ENCODE measurements around the gene PEX14.
"Not testable (repeated sequence)": the region's sequence is repeated elsewhere in the genome, so short reads cannot be mapped to it uniquely, and the experiment has no call there.

Gene PEX14

GRCh38 chr1:10451287-10451686, 23.5 kb upstream of the PEX14 start:
- no peak for TF ChIP-seq ESRRG (CRISPR knock-in tag; IDR thresholded peaks at IDR 0.05)
- TF ChIP-seq, protein P1, sequence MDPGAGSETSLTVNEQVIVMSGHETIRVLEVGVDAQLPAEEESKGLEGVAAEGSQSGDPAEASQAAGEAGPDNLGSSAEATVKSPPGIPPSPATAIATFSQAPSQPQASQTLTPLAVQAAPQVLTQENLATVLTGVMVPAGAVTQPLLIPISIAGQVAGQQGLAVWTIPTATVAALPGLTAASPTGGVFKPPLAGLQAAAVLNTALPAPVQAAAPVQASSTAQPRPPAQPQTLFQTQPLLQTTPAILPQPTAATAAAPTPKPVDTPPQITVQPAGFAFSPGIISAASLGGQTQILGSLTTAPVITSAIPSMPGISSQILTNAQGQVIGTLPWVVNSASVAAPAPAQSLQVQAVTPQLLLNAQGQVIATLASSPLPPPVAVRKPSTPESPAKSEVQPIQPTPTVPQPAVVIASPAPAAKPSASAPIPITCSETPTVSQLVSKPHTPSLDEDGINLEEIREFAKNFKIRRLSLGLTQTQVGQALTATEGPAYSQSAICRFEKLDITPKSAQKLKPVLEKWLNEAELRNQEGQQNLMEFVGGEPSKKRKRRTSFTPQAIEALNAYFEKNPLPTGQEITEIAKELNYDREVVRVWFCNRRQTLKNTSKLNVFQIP (CRISPR knock-in tag; IDR thresholded peaks at IDR 0.05; ENCODE audit: borderline replicate concordance, low read depth): no peak
- TF ChIP-seq OSR1 (CRISPR knock-in tag; IDR thresholded peaks at IDR 0.05): no peak
- no peak for TF ChIP-seq PPARA (CRISPR knock-in tag; IDR thresholded peaks at IDR 0.05; ENCODE audit: borderline replicate concordance)
- no peak for TF ChIP-seq RARB (CRISPR knock-in tag; IDR thresholded peaks at IDR 0.05)
- TF ChIP-seq, protein P2, sequence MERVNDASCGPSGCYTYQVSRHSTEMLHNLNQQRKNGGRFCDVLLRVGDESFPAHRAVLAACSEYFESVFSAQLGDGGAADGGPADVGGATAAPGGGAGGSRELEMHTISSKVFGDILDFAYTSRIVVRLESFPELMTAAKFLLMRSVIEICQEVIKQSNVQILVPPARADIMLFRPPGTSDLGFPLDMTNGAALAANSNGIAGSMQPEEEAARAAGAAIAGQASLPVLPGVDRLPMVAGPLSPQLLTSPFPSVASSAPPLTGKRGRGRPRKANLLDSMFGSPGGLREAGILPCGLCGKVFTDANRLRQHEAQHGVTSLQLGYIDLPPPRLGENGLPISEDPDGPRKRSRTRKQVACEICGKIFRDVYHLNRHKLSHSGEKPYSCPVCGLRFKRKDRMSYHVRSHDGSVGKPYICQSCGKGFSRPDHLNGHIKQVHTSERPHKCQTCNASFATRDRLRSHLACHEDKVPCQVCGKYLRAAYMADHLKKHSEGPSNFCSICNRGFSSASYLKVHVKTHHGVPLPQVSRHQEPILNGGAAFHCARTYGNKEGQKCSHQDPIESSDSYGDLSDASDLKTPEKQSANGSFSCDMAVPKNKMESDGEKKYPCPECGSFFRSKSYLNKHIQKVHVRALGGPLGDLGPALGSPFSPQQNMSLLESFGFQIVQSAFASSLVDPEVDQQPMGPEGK (CRISPR knock-in tag; IDR thresholded peaks at IDR 0.05; ENCODE audit: borderline replicate concordance): no peak
- TF ChIP-seq ISL1 (CRISPR knock-in tag; IDR thresholded peaks at IDR 0.05): no peak
- TF ChIP-seq, protein P3, sequence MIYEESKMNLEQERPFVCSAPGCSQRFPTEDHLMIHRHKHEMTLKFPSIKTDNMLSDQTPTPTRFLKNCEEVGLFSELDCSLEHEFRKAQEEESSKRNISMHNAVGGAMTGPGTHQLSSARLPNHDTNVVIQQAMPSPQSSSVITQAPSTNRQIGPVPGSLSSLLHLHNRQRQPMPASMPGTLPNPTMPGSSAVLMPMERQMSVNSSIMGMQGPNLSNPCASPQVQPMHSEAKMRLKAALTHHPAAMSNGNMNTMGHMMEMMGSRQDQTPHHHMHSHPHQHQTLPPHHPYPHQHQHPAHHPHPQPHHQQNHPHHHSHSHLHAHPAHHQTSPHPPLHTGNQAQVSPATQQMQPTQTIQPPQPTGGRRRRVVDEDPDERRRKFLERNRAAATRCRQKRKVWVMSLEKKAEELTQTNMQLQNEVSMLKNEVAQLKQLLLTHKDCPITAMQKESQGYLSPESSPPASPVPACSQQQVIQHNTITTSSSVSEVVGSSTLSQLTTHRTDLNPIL (CRISPR knock-in tag; IDR thresholded peaks at IDR 0.05; ENCODE audit: low read depth): no peak
- no peak for TF ChIP-seq ZNF70 (CRISPR knock-in tag; IDR thresholded peaks at IDR 0.05)
- no peak for TF ChIP-seq ZNF8 (CRISPR knock-in tag; IDR thresholded peaks at IDR 0.05)
- TF ChIP-seq TCF4 (CRISPR knock-in tag; IDR thresholded peaks at IDR 0.05; ENCODE audit: borderline replicate concordance): no peak
- TF ChIP-seq BACH2 (CRISPR knock-in tag; IDR thresholded peaks at IDR 0.05; ENCODE audit: borderline replicate concordance): no peak
- no peak for TF ChIP-seq ZFP30 (CRISPR knock-in tag; IDR thresholded peaks at IDR 0.05)
- TF ChIP-seq ZFP3 (CRISPR knock-in tag; IDR thresholded peaks at IDR 0.05): no peak
- no peak for TF ChIP-seq ARNTL (CRISPR knock-in tag; IDR thresholded peaks at IDR 0.05; ENCODE audit: borderline replicate concordance, low read depth)
- TF ChIP-seq ZC3H10 (CRISPR knock-in tag; IDR thresholded peaks at IDR 0.05): no peak
- no peak for TF ChIP-seq TOX (CRISPR knock-in tag; IDR thresholded peaks at IDR 0.05; ENCODE audit: borderline replicate concordance)
- no peak for TF ChIP-seq GLIS3 (CRISPR knock-in tag; IDR thresholded peaks at IDR 0.05)
- TF ChIP-seq, protein P4, sequence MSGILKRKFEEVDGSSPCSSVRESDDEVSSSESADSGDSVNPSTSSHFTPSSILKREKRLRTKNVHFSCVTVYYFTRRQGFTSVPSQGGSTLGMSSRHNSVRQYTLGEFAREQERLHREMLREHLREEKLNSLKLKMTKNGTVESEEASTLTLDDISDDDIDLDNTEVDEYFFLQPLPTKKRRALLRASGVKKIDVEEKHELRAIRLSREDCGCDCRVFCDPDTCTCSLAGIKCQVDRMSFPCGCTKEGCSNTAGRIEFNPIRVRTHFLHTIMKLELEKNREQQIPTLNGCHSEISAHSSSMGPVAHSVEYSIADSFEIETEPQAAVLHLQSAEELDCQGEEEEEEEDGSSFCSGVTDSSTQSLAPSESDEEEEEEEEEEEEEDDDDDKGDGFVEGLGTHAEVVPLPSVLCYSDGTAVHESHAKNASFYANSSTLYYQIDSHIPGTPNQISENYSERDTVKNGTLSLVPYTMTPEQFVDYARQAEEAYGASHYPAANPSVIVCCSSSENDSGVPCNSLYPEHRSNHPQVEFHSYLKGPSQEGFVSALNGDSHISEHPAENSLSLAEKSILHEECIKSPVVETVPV (CRISPR knock-in tag; IDR thresholded peaks at IDR 0.05): no peak
- TF ChIP-seq ZNF565 (CRISPR knock-in tag; conservative IDR thresholded peaks at IDR 0.05; ENCODE audit: low read depth): no peak
- peak; percentile 81 for ATAC-seq

DNA sequence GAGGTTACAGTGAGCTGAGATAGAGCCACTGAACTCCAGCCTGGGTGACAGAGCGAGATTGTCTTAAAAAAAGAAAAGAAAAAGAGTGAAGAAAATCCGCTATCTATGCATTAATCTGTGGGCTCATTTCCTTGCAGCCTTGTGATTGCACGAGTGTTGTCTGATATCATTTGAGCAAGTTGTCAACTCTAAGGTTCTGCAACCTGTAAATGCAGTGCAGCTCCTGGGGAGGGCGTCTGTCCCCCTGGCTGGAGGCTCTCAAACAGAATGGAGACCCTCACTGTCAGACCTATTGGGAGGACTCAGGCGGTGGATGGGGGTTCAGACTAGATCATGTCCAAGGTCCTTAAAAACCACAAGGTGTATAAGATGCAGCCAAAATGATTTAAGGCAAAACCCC, 18.7 kb upstream of the PEX14 start:
- no peak for TF ChIP-seq ZNF70 (CRISPR knock-in tag; IDR thresholded peaks at IDR 0.05)
- TF ChIP-seq, protein P4 (CRISPR knock-in tag; IDR thresholded peaks at IDR 0.05): no peak
- no peak for TF ChIP-seq TCF4 (CRISPR knock-in tag; IDR thresholded peaks at IDR 0.05; ENCODE audit: borderline replicate concordance)
- TF ChIP-seq ZFP30 (CRISPR knock-in tag; IDR thresholded peaks at IDR 0.05): no peak
- TF ChIP-seq ARNTL (CRISPR knock-in tag; IDR thresholded peaks at IDR 0.05; ENCODE audit: borderline replicate concordance, low read depth): no peak
- TF ChIP-seq RARB (CRISPR knock-in tag; IDR thresholded peaks at IDR 0.05): no peak
- no peak for TF ChIP-seq ZFP3 (CRISPR knock-in tag; IDR thresholded peaks at IDR 0.05)
- TF ChIP-seq ZC3H10 (CRISPR knock-in tag; IDR thresholded peaks at IDR 0.05): no peak
- TF ChIP-seq SNAI2 (CRISPR knock-in tag; IDR thresholded peaks at IDR 0.05): no peak
- no peak for TF ChIP-seq GLIS3 (CRISPR knock-in tag; IDR thresholded peaks at IDR 0.05)
- TF ChIP-seq ZNF565 (CRISPR knock-in tag; conservative IDR thresholded peaks at IDR 0.05; ENCODE audit: low read depth): no peak
- no peak for ATAC-seq

- ATAC-seq: peak; percentile 47
- TF ChIP-seq ARNTL (CRISPR knock-in tag; IDR thresholded peaks at IDR 0.05; ENCODE audit: borderline replicate concordance, low read depth) (no peak), GLIS3 (CRISPR knock-in tag; IDR thresholded peaks at IDR 0.05) (no peak), ZNF8 (CRISPR knock-in tag; IDR thresholded peaks at IDR 0.05) (no peak), ZC3H10 (CRISPR knock-in tag; IDR thresholded peaks at IDR 0.05) (no peak), RARB (CRISPR knock-in tag; IDR thresholded peaks at IDR 0.05) (no peak), OSR1 (CRISPR knock-in tag; IDR thresholded peaks at IDR 0.05) (no peak), ZNF565 (CRISPR knock-in tag; conservative IDR thresholded peaks at IDR 0.05; ENCODE audit: low read depth) (no peak), ZFP3 (CRISPR knock-in tag; IDR thresholded peaks at IDR 0.05) (no peak), ISL1 (CRISPR knock-in tag; IDR thresholded peaks at IDR 0.05) (no peak), CSDC2 (CRISPR knock-in tag; IDR thresholded peaks at IDR 0.05) (no peak), TCF4 (CRISPR knock-in tag; IDR thresholded peaks at IDR 0.05; ENCODE audit: borderline replicate concordance) (no peak), ESRRG (CRISPR knock-in tag; IDR thresholded peaks at IDR 0.05) (no peak), ZFP30 (CRISPR knock-in tag; IDR thresholded peaks at IDR 0.05) (no peak), SNAI2 (CRISPR knock-in tag; IDR thresholded peaks at IDR 0.05) (no peak)
- TF ChIP-seq, protein P4 (CRISPR knock-in tag; IDR thresholded peaks at IDR 0.05): no peak
- TF ChIP-seq, protein P5, sequence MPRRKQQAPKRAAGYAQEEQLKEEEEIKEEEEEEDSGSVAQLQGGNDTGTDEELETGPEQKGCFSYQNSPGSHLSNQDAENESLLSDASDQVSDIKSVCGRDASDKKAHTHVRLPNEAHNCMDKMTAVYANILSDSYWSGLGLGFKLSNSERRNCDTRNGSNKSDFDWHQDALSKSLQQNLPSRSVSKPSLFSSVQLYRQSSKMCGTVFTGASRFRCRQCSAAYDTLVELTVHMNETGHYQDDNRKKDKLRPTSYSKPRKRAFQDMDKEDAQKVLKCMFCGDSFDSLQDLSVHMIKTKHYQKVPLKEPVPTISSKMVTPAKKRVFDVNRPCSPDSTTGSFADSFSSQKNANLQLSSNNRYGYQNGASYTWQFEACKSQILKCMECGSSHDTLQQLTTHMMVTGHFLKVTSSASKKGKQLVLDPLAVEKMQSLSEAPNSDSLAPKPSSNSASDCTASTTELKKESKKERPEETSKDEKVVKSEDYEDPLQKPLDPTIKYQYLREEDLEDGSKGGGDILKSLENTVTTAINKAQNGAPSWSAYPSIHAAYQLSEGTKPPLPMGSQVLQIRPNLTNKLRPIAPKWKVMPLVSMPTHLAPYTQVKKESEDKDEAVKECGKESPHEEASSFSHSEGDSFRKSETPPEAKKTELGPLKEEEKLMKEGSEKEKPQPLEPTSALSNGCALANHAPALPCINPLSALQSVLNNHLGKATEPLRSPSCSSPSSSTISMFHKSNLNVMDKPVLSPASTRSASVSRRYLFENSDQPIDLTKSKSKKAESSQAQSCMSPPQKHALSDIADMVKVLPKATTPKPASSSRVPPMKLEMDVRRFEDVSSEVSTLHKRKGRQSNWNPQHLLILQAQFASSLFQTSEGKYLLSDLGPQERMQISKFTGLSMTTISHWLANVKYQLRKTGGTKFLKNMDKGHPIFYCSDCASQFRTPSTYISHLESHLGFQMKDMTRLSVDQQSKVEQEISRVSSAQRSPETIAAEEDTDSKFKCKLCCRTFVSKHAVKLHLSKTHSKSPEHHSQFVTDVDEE (CRISPR knock-in tag; IDR thresholded peaks at IDR 0.05): no peak
Measured at GRCh38 chr1:10456661-10457060, 18.1 kb upstream of the PEX14 start.

DNA sequence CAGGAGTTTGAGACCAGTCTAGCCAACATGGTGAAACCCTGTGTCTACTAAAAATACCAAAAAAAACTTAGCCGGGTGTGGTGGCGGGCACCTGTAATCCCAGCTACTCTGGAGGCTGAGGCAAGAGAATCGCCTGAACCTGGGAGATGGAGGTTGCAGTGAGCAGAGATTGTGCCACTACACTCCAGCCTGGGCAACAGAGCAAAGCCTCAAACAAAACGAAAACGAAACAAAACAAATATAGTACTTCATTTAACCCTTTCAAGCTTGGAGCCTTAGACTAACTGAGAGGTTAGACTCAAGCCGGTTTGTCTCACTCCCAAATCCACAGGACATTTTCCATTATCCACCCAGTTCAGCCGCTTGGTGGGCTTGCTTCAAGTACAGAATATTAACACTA, 17.3 kb upstream of the PEX14 start:
- not testable (repeated sequence) for ATAC-seq

Measured in SK-N-SH treated with all-trans-retinoic acid at 6 μM for 48 hours (cell line).